ENCODE measurements around the gene TSSC4. TPM values are rescaled to one million over a fixed set of nuclear protein-coding genes. Genes with fewer than 3 reads are reported as not detected.

The TSSC4 gene
- total RNA-seq, 1 donor from 2014 or later: 80.8 TPM

- H3K36me3 ChIP-seq (ENCODE audit: control insufficient read depth, insufficient read depth, low read length): no peaks in the 10 kb centered on the region
- DNase-seq (ENCODE audit: low read depth): no peak
- no peak overlapping the region for H3K4me3 ChIP-seq (ENCODE audit: low read depth, low read length)
- H3K27me3 ChIP-seq (ENCODE audit: control insufficient read depth, insufficient read depth, low read length): no peaks in the 10 kb centered on the region
- no peak for FAIRE-seq
- TF ChIP-seq CTCF (IDR thresholded peaks at IDR 0.05; ENCODE audit: insufficient read depth, low read length, severe bottlenecking): no peak
Observed at GRCh38 chr11:2414616-2415015, 14.1 kb downstream of the TSSC4 start.

- FAIRE-seq (no peak), DNase-seq (ENCODE audit: low read depth) (no peak)
- no peaks in the 10 kb centered on the region for H3K36me3 ChIP-seq (ENCODE audit: control insufficient read depth, insufficient read depth, low read length)
- H3K27me3 ChIP-seq (ENCODE audit: control insufficient read depth, insufficient read depth, low read length): no peaks in the 10 kb centered on the region
- H3K4me3 ChIP-seq (ENCODE audit: low read depth, low read length): no peak overlapping the region
- TF ChIP-seq CTCF (IDR thresholded peaks at IDR 0.05; ENCODE audit: insufficient read depth, low read length, severe bottlenecking): no peak
Observed at GRCh38 chr11:2415171-2415570, 14.6 kb downstream of the TSSC4 start.

GRCh38 chr11:2415601-2416380, 15.2 kb downstream of the TSSC4 start:
- FAIRE-seq (no peak), DNase-seq (ENCODE audit: low read depth) (no peak)
- no peaks in the 10 kb centered on the region for H3K27me3 ChIP-seq (ENCODE audit: control insufficient read depth, insufficient read depth, low read length)
- TF ChIP-seq CTCF (IDR thresholded peaks at IDR 0.05; ENCODE audit: insufficient read depth, low read length, severe bottlenecking): no peak
- no peak overlapping the region for H3K4me3 ChIP-seq (ENCODE audit: low read depth, low read length)
- H3K36me3 ChIP-seq (ENCODE audit: control insufficient read depth, insufficient read depth, low read length): no peaks in the 10 kb centered on the region

GRCh38 chr11:2416765-2417164, 16.2 kb downstream of the TSSC4 start:
- no peaks in the 10 kb centered on the region for H3K27me3 ChIP-seq (ENCODE audit: control insufficient read depth, insufficient read depth, low read length)
- DNase-seq (ENCODE audit: low read depth) (no peak), FAIRE-seq (no peak)
- TF ChIP-seq CTCF (IDR thresholded peaks at IDR 0.05; ENCODE audit: insufficient read depth, low read length, severe bottlenecking): no peak
- H3K4me3 ChIP-seq (ENCODE audit: low read depth, low read length): no peak overlapping the region
- H3K36me3 ChIP-seq (ENCODE audit: control insufficient read depth, insufficient read depth, low read length): no peaks in the 10 kb centered on the region

GRCh38 chr11:2417856-2418692, 17.5 kb downstream of the TSSC4 start:
- H3K36me3 ChIP-seq (ENCODE audit: control insufficient read depth, insufficient read depth, low read length): no peaks in the 10 kb centered on the region
- DNase-seq (ENCODE audit: low read depth) (no peak), FAIRE-seq (no peak)
- TF ChIP-seq CTCF (IDR thresholded peaks at IDR 0.05; ENCODE audit: insufficient read depth, low read length, severe bottlenecking): no peak
- H3K27me3 ChIP-seq (ENCODE audit: control insufficient read depth, insufficient read depth, low read length): no peaks in the 10 kb centered on the region
- H3K4me3 ChIP-seq (ENCODE audit: low read depth, low read length): no peak overlapping the region

Measured in bronchial epithelial cell (primary cell).